IMR-90 (cell line): ENCODE measurements around the gene TBCD. TPM values are rescaled to one million over a fixed set of nuclear protein-coding genes. Genes with fewer than 3 reads are reported as not detected.
A peak's percentile ranks its signal among the peaks of the same experiment; 100 is the strongest.

ENCODE experiments used
- ATAC-seq: fragments of 200-7000 bp; cut with Tn5 transposase; 2 replicates; pipeline ENCODE4 v1.9.1; 2020; ENCODE audit warnings: low read depth, mild to moderate bottlenecking, moderate library complexity
- BruUV-seq: library from RNA; stranded (reverse); fragments of 400-500 nt; replicated peaks from 2 replicates; lab custom pipeline; 2021; lab: Mats Ljungman, UMichigan
- CTCF ChIA-PET: fragments of 300-600 bp; formaldehyde crosslinking; extraction: SDS; loops from one replicate; lab custom pipeline; 2021; ENCODE audit warnings: antibody characterized with exemption; lab: Yijun Ruan, JAX
- POLR2A ChIA-PET: fragments of 300-600 bp; sonication (Branson Sonifier 250); formaldehyde crosslinking; loops from one replicate; lab custom pipeline; 2022; ENCODE audit warnings: antibody characterized with exemption; ENCODE audit not compliant: unreplicated experiment; lab: Charles Lee
- DNase-seq: peaks from one replicate; pipeline ENCODE4 v3.0.0; 2013
- H2AFZ ChIP-seq: replicated peaks from 2 replicates; pipeline ENCODE3; 2013; ENCODE audit warnings: low read length, mild to moderate bottlenecking; ENCODE audit not compliant: poor library complexity
- H2AK5ac ChIP-seq: 2 replicates; pipeline ENCODE4 v1.6.1; 2013; ENCODE audit warnings: low read depth, low read length, inconsistent platforms
- H2AK9ac ChIP-seq: replicated peaks from 2 replicates; pipeline ENCODE3; 2013; ENCODE audit warnings: mild to moderate bottlenecking, low read depth, low read length, moderate library complexity; ENCODE audit not compliant: poor library complexity
- H2BK120ac ChIP-seq: 2 replicates; pipeline ENCODE4 v1.6.1; 2013; ENCODE audit warnings: low read depth, low read length, inconsistent platforms
- H2BK15ac ChIP-seq: 3 replicates; pipeline ENCODE4 v1.6.1; 2013; ENCODE audit warnings: low read depth, low read length, inconsistent platforms
- H2BK20ac ChIP-seq: 2 replicates; pipeline ENCODE4 v1.6.1; 2013; ENCODE audit warnings: low read depth, mild to moderate bottlenecking, inconsistent platforms, low read length, moderate library complexity
- H2BK5ac ChIP-seq: 2 replicates; pipeline ENCODE4 v1.6.1; 2013; ENCODE audit warnings: mild to moderate bottlenecking, low read depth, low read length, inconsistent platforms; ENCODE audit not compliant: poor library complexity, severe bottlenecking
- H3K14ac ChIP-seq: replicated peaks from 2 replicates; pipeline ENCODE4 v1.6.1; 2013; ENCODE audit warnings: low read depth, low read length, inconsistent platforms
- H3K18ac ChIP-seq: 2 replicates; pipeline ENCODE4 v1.6.1; 2013; ENCODE audit warnings: low read depth, low read length, control low read depth
- H3K23ac ChIP-seq: 2 replicates; pipeline ENCODE4 v1.6.1; 2013; ENCODE audit warnings: low read depth, low read length, inconsistent platforms
- H3K27ac ChIP-seq: 2 replicates; pipeline ENCODE4 v1.5.1; 2013; ENCODE audit warnings: mild to moderate bottlenecking, control low read depth, low read length; ENCODE audit not compliant: insufficient read depth
- H3K27me3 ChIP-seq: 2 replicates; pipeline ENCODE4 v1.6.1; 2013; ENCODE audit warnings: low read length; ENCODE audit not compliant: control insufficient read depth, insufficient read depth
- H3K36me3 ChIP-seq: 2 replicates; pipeline ENCODE4 v1.6.1; 2013; ENCODE audit warnings: low read length, mixed read lengths; ENCODE audit not compliant: control insufficient read depth, insufficient read depth
- H3K4ac ChIP-seq: 2 replicates; pipeline ENCODE4 v1.6.1; 2013; ENCODE audit warnings: low read depth, low read length, inconsistent platforms
- H3K4me1 ChIP-seq: 2 replicates; pipeline ENCODE4 v1.6.1; 2013; ENCODE audit warnings: low read length, mixed read lengths; ENCODE audit not compliant: control insufficient read depth, insufficient read depth
- H3K4me2 ChIP-seq: 2 replicates; pipeline ENCODE4 v1.6.1; 2013; ENCODE audit warnings: low read depth, mild to moderate bottlenecking, control low read depth, low read length, moderate library complexity
- H3K4me3 ChIP-seq: 2 replicates; pipeline ENCODE4 v1.5.1; 2013; ENCODE audit warnings: low read depth, mild to moderate bottlenecking, control low read depth, low read length, moderate library complexity; ENCODE audit not compliant: insufficient read depth
- H3K56ac ChIP-seq: 2 replicates; pipeline ENCODE4 v1.6.1; 2013; ENCODE audit warnings: low read length, inconsistent platforms; ENCODE audit not compliant: insufficient read depth; ENCODE audit errors: extremely low read depth
- H3K79me1 ChIP-seq, 2 experiments: 2 replicates each; pipeline ENCODE4 v1.6.1; 2013; ENCODE audit warnings: low read length in 2 of 2, inconsistent platforms in 1 of 2, low read depth in 1 of 2
- H3K9ac ChIP-seq: 2 replicates; pipeline ENCODE4 v1.6.1; 2013; ENCODE audit warnings: low read depth, low read length, control low read depth
- H3K9me1 ChIP-seq: 2 replicates; pipeline ENCODE4 v1.6.1; 2013; ENCODE audit warnings: low read length, inconsistent platforms; ENCODE audit not compliant: insufficient read depth
- H3K9me3 ChIP-seq: 2 replicates; pipeline ENCODE4 v1.6.1; 2013; ENCODE audit warnings: low read length; ENCODE audit not compliant: control insufficient read depth, insufficient read depth
- H4K20me1 ChIP-seq: 2 replicates; pipeline ENCODE4 v1.6.1; 2013; ENCODE audit warnings: low read length, inconsistent platforms; ENCODE audit not compliant: insufficient read depth
- H4K5ac ChIP-seq: 2 replicates; pipeline ENCODE4 v1.6.1; 2013; ENCODE audit warnings: mild to moderate bottlenecking, low read depth, low read length, control low read depth
- H4K8ac ChIP-seq, 2 experiments: 2 replicates each; pipeline ENCODE4 v1.6.1; 2013; ENCODE audit warnings: low read depth in 2 of 2, low read length in 2 of 2, control low read depth in 1 of 2, inconsistent platforms in 1 of 2
- H4K91ac ChIP-seq: 2 replicates; pipeline ENCODE4 v1.6.1; 2013; ENCODE audit warnings: low read depth, low read length, inconsistent platforms; ENCODE audit not compliant: insufficient read depth
- MXI1 ChIP-seq: IDR thresholded peaks from 2 replicates; pipeline ENCODE4 v1.6.1; 2012; ENCODE audit warnings: low read depth, mild to moderate bottlenecking, low read length, moderate library complexity, borderline replicate concordance
- RAD21 ChIP-seq: IDR thresholded peaks from 2 replicates; pipeline ENCODE4 v1.6.1; 2012; ENCODE audit warnings: low read length, improper control_type of control experiment
- WGBS, 2 experiments: methylation state at CpG; one replicate each; pipeline versions ENCODE4 v1.1.5 to v1.1.7; 2013; ENCODE audit warnings: missing lambda C conversion rate in 2 of 2; ENCODE audit not compliant: insufficient read length in 1 of 2; ENCODE audit errors: extremely low coverage in 2 of 2; 5-methylcytosine and 5-hydroxymethylcytosine counted together
- dilution Hi-C: fragments of 300-500 bp; cut with HindIII; formaldehyde crosslinking; loops from one replicate; pipeline ENCODE4 v1.14.3; 2018; ENCODE audit warnings: low sequenced_read_pairs; ENCODE audit not compliant: unreplicated experiment
- in situ Hi-C: fragments of 300-500 bp; cut with MboI; formaldehyde crosslinking; loops from 3 replicates; pipeline ENCODE4 v1.14.3; 2019; ENCODE audit warnings: low sequenced_read_pairs, inconsistent platforms, mixed read lengths
- intact Hi-C: fragments of 100-400 bp; cut with micrococcal nuclease; formaldehyde crosslinking; loops from 2 replicates; pipeline ENCODE4 v1.10.0; 2022
- polyA plus RNA-seq, 3 experiments: library from polyadenylated mRNA; depleted of rRNA; stranded (reverse); fragments of >200 nt; gene quantifications; 2 replicates each; pipeline ENCODE4 v1.2.3, GENCODE V29; 2012; ENCODE audit warnings: low replicate concordance in 1 of 3
- total RNA-seq: library from RNA; depleted of rRNA; stranded (reverse); fragments of >200 nt; gene quantifications from 2 replicates; pipeline ENCODE4 v1.2.3, GENCODE V29; 2012
- TF ChIP-seq, protein P1 (sequence below): conservative IDR thresholded peaks from 2 replicates; pipeline ENCODE4 v1.5.1; 2012; ENCODE audit warnings: mild to moderate bottlenecking, low read depth, low read length, improper control_type of control experiment

The TBCD gene
- total and polyA plus RNA-seq, 2 of the 4 experiments (the other 2 are of a cell fraction) = 21.9 to 54.5 TPM

GRCh38 chr17:82977606-82978005, 225.7 kb downstream of the TBCD start:
- POLR2A ChIA-PET = no interaction called here
- no peak overlapping the region for H2BK120ac ChIP-seq
- no peak overlapping the region for H4K8ac ChIP-seq
- no TSS peak for BruUV-seq
- no peak overlapping the region for H3K9ac ChIP-seq
- H3K79me1 ChIP-seq = no peaks in the 10 kb centered on the region
- no peak overlapping the region for H3K14ac ChIP-seq
- in situ Hi-C loops = no loop called here
- H3K4me3 ChIP-seq = no peak overlapping the region
- no peaks in the 10 kb centered on the region for H3K4me1 ChIP-seq
- no peak overlapping the region for H4K91ac ChIP-seq
- no peaks in the 10 kb centered on the region for H3K9me1 ChIP-seq
- H2AK9ac ChIP-seq = peak overlapping the region; percentile 13
- ATAC-seq (no peak), DNase-seq (no peak)
- CTCF ChIA-PET = no interaction called here
- TF ChIP-seq, protein P1, sequence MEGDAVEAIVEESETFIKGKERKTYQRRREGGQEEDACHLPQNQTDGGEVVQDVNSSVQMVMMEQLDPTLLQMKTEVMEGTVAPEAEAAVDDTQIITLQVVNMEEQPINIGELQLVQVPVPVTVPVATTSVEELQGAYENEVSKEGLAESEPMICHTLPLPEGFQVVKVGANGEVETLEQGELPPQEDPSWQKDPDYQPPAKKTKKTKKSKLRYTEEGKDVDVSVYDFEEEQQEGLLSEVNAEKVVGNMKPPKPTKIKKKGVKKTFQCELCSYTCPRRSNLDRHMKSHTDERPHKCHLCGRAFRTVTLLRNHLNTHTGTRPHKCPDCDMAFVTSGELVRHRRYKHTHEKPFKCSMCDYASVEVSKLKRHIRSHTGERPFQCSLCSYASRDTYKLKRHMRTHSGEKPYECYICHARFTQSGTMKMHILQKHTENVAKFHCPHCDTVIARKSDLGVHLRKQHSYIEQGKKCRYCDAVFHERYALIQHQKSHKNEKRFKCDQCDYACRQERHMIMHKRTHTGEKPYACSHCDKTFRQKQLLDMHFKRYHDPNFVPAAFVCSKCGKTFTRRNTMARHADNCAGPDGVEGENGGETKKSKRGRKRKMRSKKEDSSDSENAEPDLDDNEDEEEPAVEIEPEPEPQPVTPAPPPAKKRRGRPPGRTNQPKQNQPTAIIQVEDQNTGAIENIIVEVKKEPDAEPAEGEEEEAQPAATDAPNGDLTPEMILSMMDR = no peak
- TF ChIP-seq MXI1 (no peak), RAD21 (no peak)
- H4K5ac ChIP-seq = no peak overlapping the region
- H3K4ac ChIP-seq = no peak overlapping the region
- H2BK15ac ChIP-seq = no peak overlapping the region
- H2BK20ac ChIP-seq = no peak overlapping the region
- H4K20me1 ChIP-seq = no peaks in the 10 kb centered on the region
- H2AFZ ChIP-seq = no peak overlapping the region
- intact Hi-C loops = no loop called here
- no peak overlapping the region for H3K23ac ChIP-seq
- no peak overlapping the region for H2BK5ac ChIP-seq
- H2AK5ac ChIP-seq = no peak overlapping the region
- no peaks in the 10 kb centered on the region for H3K9me3 ChIP-seq
- no peaks in the 10 kb centered on the region for H3K36me3 ChIP-seq
- no peak overlapping the region for H3K18ac ChIP-seq
- no peak overlapping the region for H3K4me2 ChIP-seq
- no peaks in the 10 kb centered on the region for H3K27me3 ChIP-seq
- H3K56ac ChIP-seq = no peak overlapping the region
- 90% methylated on average over 6 of the region's 20 CpGs; no CpG with 5 or more reads in 1 of the 2 experiments for WGBS, 2 experiments
- dilution Hi-C loops = no loop called here
- H3K27ac ChIP-seq = no peak overlapping the region
